ENCODE data around the gene NEAT1.
A peak's percentile ranks its signal among the peaks of the same experiment; 100 is the strongest.

NEAT1 gene

DNA sequence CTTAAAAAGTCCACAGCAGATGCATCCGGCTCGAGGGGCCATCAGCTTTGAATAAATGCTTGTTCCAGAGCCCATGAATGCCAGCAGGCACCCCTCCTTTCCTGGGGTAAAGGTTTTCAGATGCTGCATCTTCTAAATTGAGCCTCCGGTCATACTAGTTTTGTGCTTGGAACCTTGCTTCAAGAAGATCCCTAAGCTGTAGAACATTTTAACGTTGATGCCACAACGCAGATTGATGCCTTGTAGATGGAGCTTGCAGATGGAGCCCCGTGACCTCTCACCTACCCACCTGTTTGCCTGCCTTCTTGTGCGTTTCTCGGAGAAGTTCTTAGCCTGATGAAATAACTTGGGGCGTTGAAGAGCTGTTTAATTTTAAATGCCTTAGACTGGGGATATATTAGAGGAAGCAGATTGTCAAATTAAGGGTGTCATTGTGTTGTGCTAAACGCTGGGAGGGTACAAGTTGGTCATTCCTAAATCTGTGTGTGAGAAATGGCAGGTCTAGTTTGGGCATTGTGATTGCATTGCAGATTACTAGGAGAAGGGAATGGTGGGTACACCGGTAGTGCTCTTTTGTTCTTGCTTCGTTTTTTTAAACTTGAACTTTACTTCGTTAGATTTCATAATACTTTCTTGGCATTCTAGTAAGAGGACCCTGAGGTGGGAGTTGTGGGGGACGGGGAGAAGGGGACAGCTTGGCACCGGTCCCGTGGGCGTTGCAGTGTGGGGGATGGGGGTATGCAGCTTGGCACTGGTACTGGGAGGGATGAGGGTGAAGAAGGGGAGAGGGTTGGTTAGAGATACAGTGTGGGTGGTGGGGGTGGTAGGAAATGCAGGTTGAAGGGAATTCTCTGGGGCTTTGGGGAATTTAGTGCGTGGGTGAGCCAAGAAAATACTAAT is 1.9 kb downstream of the NEAT1 start:
- Histone ChIP-seq H3K27ac (ENCODE audit: low read length) (peak overlapping the region; percentile 97), H3K4me3 (ENCODE audit: low read length) (peak overlapping the region; percentile 82), H4K20me1 (ENCODE audit: insufficient read depth, low read length) (peaks cover 63% of the 10 kb centered on the region), H3K27me3 (ENCODE audit: low read depth, low read length) (no peaks in the 10 kb centered on the region), H3K36me3 (replicated peaks; ENCODE audit: low read depth, low read length) (peaks cover 61% of the 10 kb centered on the region), H3K4me2 (ENCODE audit: low read length) (peak overlapping the region; percentile 92), H2AFZ (ENCODE audit: low read depth, low read length) (no peak overlapping the region), H3K9ac (ENCODE audit: low read length) (peak overlapping the region; percentile 96), H3K4me1 (ENCODE audit: low read length) (peaks cover 56% of the 10 kb centered on the region), H3K9me3 (ENCODE audit: insufficient read depth, low read length) (no peaks in the 10 kb centered on the region), H3K79me2 (ENCODE audit: low read length) (peaks cover 96% of the 10 kb centered on the region)
- TF ChIP-seq, protein P1, sequence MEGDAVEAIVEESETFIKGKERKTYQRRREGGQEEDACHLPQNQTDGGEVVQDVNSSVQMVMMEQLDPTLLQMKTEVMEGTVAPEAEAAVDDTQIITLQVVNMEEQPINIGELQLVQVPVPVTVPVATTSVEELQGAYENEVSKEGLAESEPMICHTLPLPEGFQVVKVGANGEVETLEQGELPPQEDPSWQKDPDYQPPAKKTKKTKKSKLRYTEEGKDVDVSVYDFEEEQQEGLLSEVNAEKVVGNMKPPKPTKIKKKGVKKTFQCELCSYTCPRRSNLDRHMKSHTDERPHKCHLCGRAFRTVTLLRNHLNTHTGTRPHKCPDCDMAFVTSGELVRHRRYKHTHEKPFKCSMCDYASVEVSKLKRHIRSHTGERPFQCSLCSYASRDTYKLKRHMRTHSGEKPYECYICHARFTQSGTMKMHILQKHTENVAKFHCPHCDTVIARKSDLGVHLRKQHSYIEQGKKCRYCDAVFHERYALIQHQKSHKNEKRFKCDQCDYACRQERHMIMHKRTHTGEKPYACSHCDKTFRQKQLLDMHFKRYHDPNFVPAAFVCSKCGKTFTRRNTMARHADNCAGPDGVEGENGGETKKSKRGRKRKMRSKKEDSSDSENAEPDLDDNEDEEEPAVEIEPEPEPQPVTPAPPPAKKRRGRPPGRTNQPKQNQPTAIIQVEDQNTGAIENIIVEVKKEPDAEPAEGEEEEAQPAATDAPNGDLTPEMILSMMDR (IDR thresholded peaks at IDR 0.05; ENCODE audit: low read depth, low read length), result no peak
- TF ChIP-seq EZH2phosphoT487 (IDR thresholded peaks at IDR 0.05; ENCODE audit: low read depth), result no peak

DNA sequence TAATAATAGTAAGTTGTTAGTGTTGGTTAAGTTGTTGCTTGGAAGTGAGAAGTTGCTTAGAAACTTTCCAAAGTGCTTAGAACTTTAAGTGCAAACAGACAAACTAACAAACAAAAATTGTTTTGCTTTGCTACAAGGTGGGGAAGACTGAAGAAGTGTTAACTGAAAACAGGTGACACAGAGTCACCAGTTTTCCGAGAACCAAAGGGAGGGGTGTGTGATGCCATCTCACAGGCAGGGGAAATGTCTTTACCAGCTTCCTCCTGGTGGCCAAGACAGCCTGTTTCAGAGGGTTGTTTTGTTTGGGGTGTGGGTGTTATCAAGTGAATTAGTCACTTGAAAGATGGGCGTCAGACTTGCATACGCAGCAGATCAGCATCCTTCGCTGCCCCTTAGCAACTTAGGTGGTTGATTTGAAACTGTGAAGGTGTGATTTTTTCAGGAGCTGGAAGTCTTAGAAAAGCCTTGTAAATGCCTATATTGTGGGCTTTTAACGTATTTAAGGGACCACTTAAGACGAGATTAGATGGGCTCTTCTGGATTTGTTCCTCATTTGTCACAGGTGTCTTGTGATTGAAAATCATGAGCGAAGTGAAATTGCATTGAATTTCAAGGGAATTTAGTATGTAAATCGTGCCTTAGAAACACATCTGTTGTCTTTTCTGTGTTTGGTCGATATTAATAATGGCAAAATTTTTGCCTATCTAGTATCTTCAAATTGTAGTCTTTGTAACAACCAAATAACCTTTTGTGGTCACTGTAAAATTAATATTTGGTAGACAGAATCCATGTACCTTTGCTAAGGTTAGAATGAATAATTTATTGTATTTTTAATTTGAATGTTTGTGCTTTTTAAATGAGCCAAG is 2.7 kb downstream of the NEAT1 start:
- Histone ChIP-seq H3K4me2 (ENCODE audit: low read length) (peak overlapping the region; percentile 92), H3K9ac (ENCODE audit: low read length) (peak overlapping the region; percentile 96), H2AFZ (ENCODE audit: low read depth, low read length) (no peak overlapping the region), H3K4me1 (ENCODE audit: low read length) (peaks cover 56% of the 10 kb centered on the region), H4K20me1 (ENCODE audit: insufficient read depth, low read length) (peaks cover 72% of the 10 kb centered on the region), H3K27me3 (ENCODE audit: low read depth, low read length) (no peaks in the 10 kb centered on the region), H3K27ac (ENCODE audit: low read length) (peak overlapping the region; percentile 97), H3K9me3 (ENCODE audit: insufficient read depth, low read length) (no peaks in the 10 kb centered on the region), H3K79me2 (ENCODE audit: low read length) (peaks cover 96% of the 10 kb centered on the region), H3K36me3 (replicated peaks; ENCODE audit: low read depth, low read length) (peaks cover 62% of the 10 kb centered on the region), H3K4me3 (ENCODE audit: low read length) (peak overlapping the region; percentile 82)
- TF ChIP-seq, protein P1 (IDR thresholded peaks at IDR 0.05; ENCODE audit: low read depth, low read length), result peak; percentile 9; the same call in 1 of the 2 replicates
- TF ChIP-seq EZH2phosphoT487 (IDR thresholded peaks at IDR 0.05; ENCODE audit: low read depth), result no peak

DNA sequence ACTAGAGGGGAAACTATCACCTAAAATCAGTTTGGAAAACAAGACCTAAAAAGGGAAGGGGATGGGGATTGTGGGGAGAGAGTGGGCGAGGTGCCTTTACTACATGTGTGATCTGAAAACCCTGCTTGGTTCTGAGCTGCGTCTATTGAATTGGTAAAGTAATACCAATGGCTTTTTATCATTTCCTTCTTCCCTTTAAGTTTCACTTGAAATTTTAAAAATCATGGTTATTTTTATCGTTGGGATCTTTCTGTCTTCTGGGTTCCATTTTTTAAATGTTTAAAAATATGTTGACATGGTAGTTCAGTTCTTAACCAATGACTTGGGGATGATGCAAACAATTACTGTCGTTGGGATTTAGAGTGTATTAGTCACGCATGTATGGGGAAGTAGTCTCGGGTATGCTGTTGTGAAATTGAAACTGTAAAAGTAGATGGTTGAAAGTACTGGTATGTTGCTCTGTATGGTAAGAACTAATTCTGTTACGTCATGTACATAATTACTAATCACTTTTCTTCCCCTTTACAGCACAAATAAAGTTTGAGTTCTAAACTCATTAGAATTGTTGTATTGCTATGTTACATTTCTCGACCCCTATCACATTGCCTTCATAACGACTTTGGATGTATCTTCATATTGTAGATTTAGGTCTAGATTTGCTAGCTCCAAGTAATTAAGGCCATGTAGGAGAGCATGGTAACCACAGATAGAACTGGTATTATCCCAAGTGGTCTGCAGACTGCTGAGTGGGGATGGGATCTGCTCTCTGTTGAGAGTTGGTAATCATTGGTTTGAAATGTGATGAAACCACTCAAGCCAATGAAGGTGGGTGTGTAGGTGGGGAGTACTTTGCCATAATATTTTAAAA is 3.6 kb downstream of the NEAT1 start:
- peak overlapping the region; percentile 97 for H3K27ac ChIP-seq (ENCODE audit: low read length)
- H3K4me1 ChIP-seq (ENCODE audit: low read length), result peaks cover 55% of the 10 kb centered on the region
- peak overlapping the region; percentile 92 for H3K4me2 ChIP-seq (ENCODE audit: low read length)
- H3K9me3 ChIP-seq (ENCODE audit: insufficient read depth, low read length), result no peaks in the 10 kb centered on the region
- no peak overlapping the region for H2AFZ ChIP-seq (ENCODE audit: low read depth, low read length)
- no peak; the same call in 1 of the 2 replicates for TF ChIP-seq EZH2phosphoT487 (IDR thresholded peaks at IDR 0.05; ENCODE audit: low read depth)
- TF ChIP-seq, protein P1 (IDR thresholded peaks at IDR 0.05; ENCODE audit: low read depth, low read length), result no peak
- H4K20me1 ChIP-seq (ENCODE audit: insufficient read depth, low read length), result peaks cover 80% of the 10 kb centered on the region
- peak overlapping the region; percentile 96 for H3K9ac ChIP-seq (ENCODE audit: low read length)
- H3K36me3 ChIP-seq (replicated peaks; ENCODE audit: low read depth, low read length), result peaks cover 64% of the 10 kb centered on the region
- peaks cover 98% of the 10 kb centered on the region for H3K79me2 ChIP-seq (ENCODE audit: low read length)
- no peaks in the 10 kb centered on the region for H3K27me3 ChIP-seq (ENCODE audit: low read depth, low read length)
- H3K4me3 ChIP-seq (ENCODE audit: low read length), result peak overlapping the region; percentile 82
